ENCODE results near the gene ARMH3.

Gene ARMH3

GRCh38 chr10:101851411-101852116 is 204.4 kb downstream of the ARMH3 start:
- DNase-seq (ENCODE audit: low read depth) = no peak

- no peak for DNase-seq (ENCODE audit: low read depth)
Measured at GRCh38 chr10:101850749-101851148, 205.2 kb downstream of the ARMH3 start.

- DNase-seq (ENCODE audit: low read depth) = no peak
Measured at GRCh38 chr10:101848894-101849351, 207.1 kb downstream of the ARMH3 start.

GRCh38 chr10:101848408-101848807 is 207.6 kb downstream of the ARMH3 start:
- no peak for DNase-seq (ENCODE audit: low read depth)

- DNase-seq (ENCODE audit: low read depth) = no peak
Measured at GRCh38 chr10:101845893-101846292, 210.1 kb downstream of the ARMH3 start.

- DNase-seq (ENCODE audit: low read depth) = no peak
Measured at GRCh38 chr10:101843032-101844021, 212.6 kb downstream of the ARMH3 start, which contains the start of gene KCNIP2. Gene KCNIP2, minus strand, starts transcription at chr10:101843800. Its CDS starts 232 bp downstream, at chr10:101843568.

GRCh38 chr10:101841826-101842225 is 214.1 kb downstream of the ARMH3 start:
- DNase-seq (ENCODE audit: low read depth) = no peak

GRCh38 chr10:101840741-101841453 is 215.1 kb downstream of the ARMH3 start:
- no peak for DNase-seq (ENCODE audit: low read depth)

GRCh38 chr10:101840102-101840684 is 215.8 kb downstream of the ARMH3 start:
- no peak for DNase-seq (ENCODE audit: low read depth)

- DNase-seq (ENCODE audit: low read depth) = no peak
Measured at GRCh38 chr10:101839416-101840063, 216.4 kb downstream of the ARMH3 start.

- no peak for DNase-seq (ENCODE audit: low read depth)
Measured at GRCh38 chr10:101839002-101839401, 217.0 kb downstream of the ARMH3 start.

GRCh38 chr10:101838416-101838970 is 217.5 kb downstream of the ARMH3 start:
- no peak for DNase-seq (ENCODE audit: low read depth)

GRCh38 chr10:101837748-101838147 is 218.2 kb downstream of the ARMH3 start:
- no peak for DNase-seq (ENCODE audit: low read depth)

GRCh38 chr10:101835362-101835761 is 220.6 kb downstream of the ARMH3 start:
- no peak for DNase-seq (ENCODE audit: low read depth)

- no peak for DNase-seq (ENCODE audit: low read depth)
Measured at GRCh38 chr10:101834341-101834740, 221.6 kb downstream of the ARMH3 start.

GRCh38 chr10:101833466-101833865 is 222.5 kb downstream of the ARMH3 start:
- DNase-seq (ENCODE audit: low read depth) = no peak

- no peak for DNase-seq (ENCODE audit: low read depth)
Measured at GRCh38 chr10:101832325-101832771, 223.6 kb downstream of the ARMH3 start.

- no peak for DNase-seq (ENCODE audit: low read depth)
Measured at GRCh38 chr10:101831169-101831811, 224.7 kb downstream of the ARMH3 start.

- no peak for DNase-seq (ENCODE audit: low read depth)
Measured at GRCh38 chr10:101830322-101831168, 225.4 kb downstream of the ARMH3 start.
